Measurements from ENCODE around the gene PTP4A2.

Gene PTP4A2

DNA sequence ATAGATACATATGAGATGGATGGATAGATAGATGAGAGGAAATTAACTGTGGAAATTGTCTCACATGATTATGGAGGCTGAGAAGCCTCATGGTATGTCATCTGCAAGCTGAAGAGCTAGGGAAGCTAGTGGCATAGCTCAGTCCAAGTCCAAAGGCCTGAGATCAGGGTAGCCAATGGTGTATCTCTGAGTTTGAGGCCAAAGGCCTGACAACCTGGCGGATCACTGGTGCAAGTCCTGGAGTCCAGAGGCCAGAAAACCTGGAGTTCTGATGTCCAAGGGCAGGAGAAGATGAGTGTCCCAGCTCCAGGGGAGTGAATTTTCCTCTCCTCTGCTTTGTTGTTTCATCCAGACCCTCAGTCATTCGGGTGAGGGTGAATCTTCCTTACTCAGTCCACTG, 78.4 kb downstream of the PTP4A2 start:
- DNase-seq (ENCODE audit: low spot score), result no peak

GRCh38 chr1:31859044-31859443, 79.1 kb downstream of the PTP4A2 start:
- no peak for DNase-seq (ENCODE audit: low spot score)

DNA sequence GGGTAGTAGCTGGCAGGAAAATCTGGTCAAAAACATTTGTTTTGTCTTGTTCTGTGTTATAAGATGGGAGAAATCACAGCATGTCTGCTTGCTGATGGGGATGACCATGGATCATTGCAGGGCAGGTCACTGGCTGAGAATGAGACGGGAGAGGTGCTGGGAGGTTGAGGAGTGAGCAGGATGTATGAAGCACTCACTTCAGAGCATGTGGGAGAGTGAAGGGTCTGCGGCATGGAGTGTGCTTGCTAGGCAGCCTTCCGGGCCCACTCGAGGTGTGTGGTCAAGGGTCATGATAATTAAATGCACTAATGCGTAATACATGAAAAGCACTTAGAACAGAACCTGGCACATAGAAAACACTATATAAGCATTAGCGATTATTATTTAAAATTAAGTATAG, 80.3 kb downstream of the PTP4A2 start:
- no peak for DNase-seq (ENCODE audit: low spot score)
